K562 (cell line): Measurements from ENCODE around the gene CBLC. TPM values are rescaled to one million over a fixed set of nuclear protein-coding genes. Genes with fewer than 3 reads are reported as not detected.
A peak's percentile ranks its signal among the peaks of the same experiment; 100 is the strongest.

Experiments
- CREB3 ChIP-seq: fragments of 450-650 bp; conservative IDR thresholded peaks from 2 replicates; pipeline ENCODE4 v1.6.1; 2016; ENCODE audit warnings: missing genetic modification characterization, low read depth, mild to moderate bottlenecking, missing compliant biosample characterization, moderate library complexity
- ERF ChIP-seq: fragments of 450-650 bp; formaldehyde crosslinking; IDR thresholded peaks from 2 replicates; pipeline ENCODE4 v1.4.0; 2020; ENCODE audit warnings: mild to moderate bottlenecking, mixed read lengths
- HNRNPH1 ChIP-seq: fragments of 200-400 bp; formaldehyde crosslinking; optimal IDR thresholded peaks from 2 replicates; pipeline ENCODE3; 2017; ENCODE audit warnings: low read depth, mild to moderate bottlenecking, low read length, moderate library complexity
- L3MBTL2 ChIP-seq: fragments of 450-650 bp; IDR thresholded peaks from 2 replicates; pipeline ENCODE4 v1.6.1; 2016; ENCODE audit warnings: mild to moderate bottlenecking, moderate library complexity
- NR4A1 ChIP-seq, 2 experiments: fragments of 250-450 bp in 1 of 2; fragments of 450-650 bp in 1 of 2; sonication (Bioruptor Pico) in 1 of 2; IDR thresholded peaks; 2 replicates each; pipeline versions ENCODE4 v1.4.0 to v1.6.1; 2016 to 2020; ENCODE audit warnings: mild to moderate bottlenecking in 2 of 2, missing compliant biosample characterization in 1 of 2, missing genetic modification characterization in 1 of 2, moderate library complexity in 1 of 2
- RBFOX2 ChIP-seq: fragments of 200-400 bp; formaldehyde crosslinking; IDR thresholded peaks from 2 replicates; pipeline ENCODE4 v1.6.1; 2017; ENCODE audit warnings: low read depth, mild to moderate bottlenecking, low read length, moderate library complexity
- SMAD4 ChIP-seq: fragments of 250-450 bp; sonication (Bioruptor Pico); conservative IDR thresholded peaks from 2 replicates; pipeline ENCODE4 v1.8.0; 2021; ENCODE audit warnings: inconsistent platforms, mild to moderate bottlenecking, moderate library complexity
- SUPT5H ChIP-seq: fragments of 450-650 bp; IDR thresholded peaks from 2 replicates; pipeline ENCODE4 v1.6.1; 2016
- TBL1XR1 ChIP-seq, 2 experiments: IDR thresholded peaks; 2 replicates each; pipeline ENCODE4 v1.6.1; 2012; ENCODE audit warnings: improper control_type of control experiment in 2 of 2, low read length in 2 of 2, mild to moderate bottlenecking in 1 of 2
- TGIF2 ChIP-seq: sonication (generic); formaldehyde crosslinking; IDR thresholded peaks from 2 replicates; pipeline ENCODE4 v1.8.1; 2022; ENCODE audit warnings: mild to moderate bottlenecking, missing genetic modification reagents, moderate library complexity
- YBX1 ChIP-seq: fragments of 450-650 bp; IDR thresholded peaks from 2 replicates; pipeline ENCODE4 v1.7.1; 2016; ENCODE audit warnings: mild to moderate bottlenecking
- ZFX ChIP-seq: sonication (generic); formaldehyde crosslinking; IDR thresholded peaks from 2 replicates; pipeline ENCODE4 v1.8.0; 2022; ENCODE audit warnings: mild to moderate bottlenecking, missing genetic modification reagents, moderate library complexity
- ZNF280A ChIP-seq: fragments of 450-650 bp; IDR thresholded peaks from 2 replicates; pipeline ENCODE4 v1.6.1; 2018; ENCODE audit warnings: mild to moderate bottlenecking, low read depth; ENCODE audit not compliant: partially characterized antibody
- ZNF507 ChIP-seq: conservative IDR thresholded peaks from 2 replicates; pipeline ENCODE4 v1.6.1; 2017; ENCODE audit warnings: missing genetic modification characterization, missing compliant biosample characterization
- polyA plus RNA-seq, 8 experiments: library from polyadenylated mRNA; depleted of rRNA in 4 of 8; stranded (reverse) in 5 of 8; unstranded in 3 of 8; fragments of >200 nt; fragmentation: Nextera tagmentation in 2 of 8; fragmentation: Illumina TruSeq in 1 of 8; extraction: Ambion mirVana in 2 of 8; extraction: Trizol in 1 of 8; gene quantifications; 2 replicates each; pipeline versions ENCODE4 v1.2.1 to v1.2.3, GENCODE V29; 2011 to 2014; ENCODE audit warnings: inconsistent platforms in 1 of 8, missing spikeins in 1 of 8
- total RNA-seq, 7 experiments: library from RNA; depleted of rRNA in 6 of 7; stranded (reverse); fragments of >200 nt in 6 of 7; fragmentation: Illumina TruSeq in 2 of 7; extraction: Trizol in 2 of 7; gene quantifications; 2 replicates each; pipeline versions ENCODE4 v1.2.1 to v1.2.3, GENCODE V29; 2011 to 2021; ENCODE audit warnings: low replicate concordance in 1 of 7
- TF ChIP-seq, protein P1 (sequence below): fragments of 200-800 bp; sonication (Bioruptor generic); IDR thresholded peaks from 2 replicates; pipeline ENCODE4 v1.6.1; 2017; ENCODE audit warnings: missing genetic modification characterization, missing compliant biosample characterization
- TF ChIP-seq, protein P2 (sequence below): fragments of 450-650 bp; IDR thresholded peaks from 2 replicates; pipeline ENCODE4 v1.6.1; 2017; ENCODE audit warnings: antibody characterized with exemption, mild to moderate bottlenecking
- TF ChIP-seq, protein P3 (sequence below), 2 experiments: fragments of 450-650 bp; conservative IDR thresholded peaks; 2 replicates each; pipeline ENCODE4 v1.6.1; 2017; ENCODE audit warnings: mild to moderate bottlenecking in 2 of 2, moderate library complexity in 2 of 2

Gene CBLC
- total and polyA plus RNA-seq, 9 of the 15 experiments (the other 6 are each of a cell fraction or from before 2014, with no cell fraction given): 0.09 TPM; not detected in 8

DNA sequence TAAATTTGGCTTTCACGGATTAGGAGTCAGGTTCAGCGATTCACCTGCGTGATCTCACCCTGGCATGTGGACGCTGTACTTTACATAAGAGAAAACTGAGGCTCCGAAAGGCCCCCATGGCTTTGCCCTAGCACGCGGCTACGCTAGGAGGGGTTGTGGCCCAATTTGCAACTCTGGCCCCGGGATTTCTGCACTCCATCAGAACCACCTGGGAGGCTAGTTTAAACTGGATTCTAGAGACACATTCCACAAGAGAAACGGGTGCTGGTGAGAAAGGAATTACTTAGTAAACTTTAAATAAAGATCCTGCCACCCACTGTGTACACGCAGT, 23.0 kb upstream of the CBLC start (continued):
- TF ChIP-seq CREB3 (tag): peak; percentile 66; the same call in 1 of the 2 replicates
- TF ChIP-seq ZNF507: no peak
- TF ChIP-seq YBX1: no peak
- peak; percentile 61 for TF ChIP-seq ZFX (CRISPR knock-in tag)
- TF ChIP-seq, protein P1, sequence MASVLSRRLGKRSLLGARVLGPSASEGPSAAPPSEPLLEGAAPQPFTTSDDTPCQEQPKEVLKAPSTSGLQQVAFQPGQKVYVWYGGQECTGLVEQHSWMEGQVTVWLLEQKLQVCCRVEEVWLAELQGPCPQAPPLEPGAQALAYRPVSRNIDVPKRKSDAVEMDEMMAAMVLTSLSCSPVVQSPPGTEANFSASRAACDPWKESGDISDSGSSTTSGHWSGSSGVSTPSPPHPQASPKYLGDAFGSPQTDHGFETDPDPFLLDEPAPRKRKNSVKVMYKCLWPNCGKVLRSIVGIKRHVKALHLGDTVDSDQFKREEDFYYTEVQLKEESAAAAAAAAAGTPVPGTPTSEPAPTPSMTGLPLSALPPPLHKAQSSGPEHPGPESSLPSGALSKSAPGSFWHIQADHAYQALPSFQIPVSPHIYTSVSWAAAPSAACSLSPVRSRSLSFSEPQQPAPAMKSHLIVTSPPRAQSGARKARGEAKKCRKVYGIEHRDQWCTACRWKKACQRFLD (CRISPR knock-in tag): 0 out of 2 replicates have a peak, but pooled peaks have one; percentile 45
- no peak for TF ChIP-seq SUPT5H
- TF ChIP-seq, protein P2, sequence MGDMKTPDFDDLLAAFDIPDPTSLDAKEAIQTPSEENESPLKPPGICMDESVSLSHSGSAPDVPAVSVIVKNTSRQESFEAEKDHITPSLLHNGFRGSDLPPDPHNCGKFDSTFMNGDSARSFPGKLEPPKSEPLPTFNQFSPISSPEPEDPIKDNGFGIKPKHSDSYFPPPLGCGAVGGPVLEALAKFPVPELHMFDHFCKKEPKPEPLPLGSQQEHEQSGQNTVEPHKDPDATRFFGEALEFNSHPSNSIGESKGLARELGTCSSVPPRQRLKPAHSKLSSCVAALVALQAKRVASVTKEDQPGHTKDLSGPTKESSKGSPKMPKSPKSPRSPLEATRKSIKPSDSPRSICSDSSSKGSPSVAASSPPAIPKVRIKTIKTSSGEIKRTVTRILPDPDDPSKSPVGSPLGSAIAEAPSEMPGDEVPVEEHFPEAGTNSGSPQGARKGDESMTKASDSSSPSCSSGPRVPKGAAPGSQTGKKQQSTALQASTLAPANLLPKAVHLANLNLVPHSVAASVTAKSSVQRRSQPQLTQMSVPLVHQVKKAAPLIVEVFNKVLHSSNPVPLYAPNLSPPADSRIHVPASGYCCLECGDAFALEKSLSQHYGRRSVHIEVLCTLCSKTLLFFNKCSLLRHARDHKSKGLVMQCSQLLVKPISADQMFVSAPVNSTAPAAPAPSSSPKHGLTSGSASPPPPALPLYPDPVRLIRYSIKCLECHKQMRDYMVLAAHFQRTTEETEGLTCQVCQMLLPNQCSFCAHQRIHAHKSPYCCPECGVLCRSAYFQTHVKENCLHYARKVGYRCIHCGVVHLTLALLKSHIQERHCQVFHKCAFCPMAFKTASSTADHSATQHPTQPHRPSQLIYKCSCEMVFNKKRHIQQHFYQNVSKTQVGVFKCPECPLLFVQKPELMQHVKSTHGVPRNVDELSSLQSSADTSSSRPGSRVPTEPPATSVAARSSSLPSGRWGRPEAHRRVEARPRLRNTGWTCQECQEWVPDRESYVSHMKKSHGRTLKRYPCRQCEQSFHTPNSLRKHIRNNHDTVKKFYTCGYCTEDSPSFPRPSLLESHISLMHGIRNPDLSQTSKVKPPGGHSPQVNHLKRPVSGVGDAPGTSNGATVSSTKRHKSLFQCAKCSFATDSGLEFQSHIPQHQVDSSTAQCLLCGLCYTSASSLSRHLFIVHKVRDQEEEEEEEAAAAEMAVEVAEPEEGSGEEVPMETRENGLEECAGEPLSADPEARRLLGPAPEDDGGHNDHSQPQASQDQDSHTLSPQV: peak; percentile 64
- peak; percentile 72; the same call in 1 of the 2 replicates for TF ChIP-seq SMAD4 (CRISPR knock-in tag)
- TF ChIP-seq HNRNPH1: no peak
- TF ChIP-seq, protein P3, sequence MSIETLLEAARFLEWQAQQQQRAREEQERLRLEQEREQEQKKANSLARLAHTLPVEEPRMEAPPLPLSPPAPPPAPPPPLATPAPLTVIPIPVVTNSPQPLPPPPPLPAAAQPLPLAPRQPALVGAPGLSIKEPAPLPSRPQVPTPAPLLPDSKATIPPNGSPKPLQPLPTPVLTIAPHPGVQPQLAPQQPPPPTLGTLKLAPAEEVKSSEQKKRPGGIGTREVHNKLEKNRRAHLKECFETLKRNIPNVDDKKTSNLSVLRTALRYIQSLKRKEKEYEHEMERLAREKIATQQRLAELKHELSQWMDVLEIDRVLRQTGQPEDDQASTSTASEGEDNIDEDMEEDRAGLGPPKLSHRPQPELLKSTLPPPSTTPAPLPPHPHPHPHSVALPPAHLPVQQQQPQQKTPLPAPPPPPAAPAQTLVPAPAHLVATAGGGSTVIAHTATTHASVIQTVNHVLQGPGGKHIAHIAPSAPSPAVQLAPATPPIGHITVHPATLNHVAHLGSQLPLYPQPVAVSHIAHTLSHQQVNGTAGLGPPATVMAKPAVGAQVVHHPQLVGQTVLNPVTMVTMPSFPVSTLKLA (conservative IDR thresholded peaks at IDR 0.05): no peak
- TF ChIP-seq ERF (CRISPR knock-in tag): peak; percentile 14; the same call in 1 of the 2 replicates
- TF ChIP-seq TGIF2: no peak
- TF ChIP-seq ZNF280A: no peak
- TF ChIP-seq L3MBTL2: peak; percentile 80
- no peak for TF ChIP-seq NR4A1 (CRISPR knock-in tag; IDR thresholded peaks at IDR 0.05)
- 0 out of 2 replicates have a peak, but pooled peaks have one; percentile 55 for TF ChIP-seq NR4A1 (tag; IDR thresholded peaks at IDR 0.05)
- TF ChIP-seq RBFOX2: peak; percentile 31
- no peak for TF ChIP-seq TBL1XR1 (IDR thresholded peaks at IDR 0.05; ENCODE audit: low read length in 2 of 2)
